Heart right ventricle (tissue), 16 donors: ENCODE results near the gene CNKSR2. TPM values are rescaled to one million over a fixed set of nuclear protein-coding genes. Genes with fewer than 3 reads are reported as not detected.

Experiments used
- ATAC-seq, 8 donors: fragments of 200-7000 bp; cut with Tn5 transposase; one replicate each; pipeline ENCODE4 v1.9.1; 2020; ENCODE audit warnings: mild to moderate bottlenecking in 8 of 8, moderate library complexity in 8 of 8, moderate number of reproducible peaks in 1 of 8
- DNase-seq, 2 donors: peaks; one replicate each; pipeline ENCODE4 v3.0.0-alpha.2; 2020
- H3K27ac ChIP-seq, 10 donors: fragments of 200-600 bp; sonication (generic) in 2 of 10; one replicate each; pipeline versions ENCODE4 v1.5.0 to v1.8.0; 2020 to 2022; ENCODE audit warnings: mild to moderate bottlenecking in 3 of 10
- H3K27me3 ChIP-seq, 7 donors: fragments of 200-600 bp; one replicate each; pipeline ENCODE4 v1.8.0; 2021 to 2022; ENCODE audit warnings: mild to moderate bottlenecking in 2 of 7
- H3K36me3 ChIP-seq, 9 donors: fragments of 200-600 bp; sonication (generic) in 1 of 9; one replicate each; pipeline versions ENCODE4 v1.5.0 to v1.8.0; 2020 to 2022; ENCODE audit warnings: mild to moderate bottlenecking in 2 of 9
- H3K4me1 ChIP-seq, 9 donors: fragments of 200-600 bp; sonication (generic) in 1 of 9; one replicate each; pipeline versions ENCODE4 v1.5.0 to v1.8.0; 2020 to 2022; ENCODE audit warnings: mild to moderate bottlenecking in 4 of 9
- H3K4me3 ChIP-seq, 10 donors: fragments of 200-600 bp; sonication (generic) in 2 of 10; one replicate each; pipeline versions ENCODE4 v1.5.0 to v1.8.0; 2020 to 2022; ENCODE audit warnings: mild to moderate bottlenecking in 7 of 10, moderate library complexity in 2 of 10
- H3K9me3 ChIP-seq, 11 donors: fragments of 200-600 bp in 10 of 11; sonication (generic) in 2 of 11; one replicate each; pipeline versions ENCODE4 v1.5.0 to v1.8.0; 2013 to 2022; ENCODE audit warnings: mild to moderate bottlenecking in 2 of 11, control low read depth in 1 of 11, moderate library complexity in 1 of 11
- WGBS, 2 donors: extraction: QIAGEN DNeasy Blood & Tissue Kit; methylation state at CpG; one replicate each; pipeline ENCODE4 v1.1.7; 2013; ENCODE audit warnings: inconsistent platforms in 1 of 2; 5-methylcytosine and 5-hydroxymethylcytosine counted together
- intact Hi-C, 10 donors: fragments of 100-400 bp; cut with DNase I; formaldehyde crosslinking; loops; one replicate each; pipeline versions ENCODE4 v1.11.1 to v1.14.2; 2022
- long read RNA-seq, 3 donors: library from polyadenylated mRNA; unstranded; transcript quantifications; one replicate each; pipeline ENCODE4 v2.0.0, GENCODE V29; 2020 to 2021
- polyA plus RNA-seq, 2 donors: library from polyadenylated mRNA; stranded (reverse); fragments of 200-250 nt; gene quantifications; one replicate each; pipeline ENCODE4 v1.2.3, GENCODE V29; 2013
- total RNA-seq, 10 donors: library from RNA; stranded (reverse); fragmentation: NEBNext Ultra II Directional in 3 of 10; extraction: Animal tissue kit (Norgen Biotek cat#: 25700) in 3 of 10; gene quantifications; one replicate each; pipeline versions ENCODE4 v1.2.1 to v1.2.4, GENCODE V29; 2021 to 2023
- TF ChIP-seq, protein P1 (sequence below), 9 donors: fragments of 200-600 bp; sonication (generic) in 2 of 9; IDR thresholded peaks; one replicate each; pipeline versions ENCODE4 v1.5.0 to v1.8.0; 2021 to 2022; ENCODE audit warnings: antibody characterized with exemption in 9 of 9, mild to moderate bottlenecking in 5 of 9, moderate library complexity in 1 of 9
- donor health status: Arrhythmogenic right ventricular cardiomyopathy.
- donor health status: ischemic (EF 13 %, LVEDD 7.1; RV severe dilation, severe dysfunction).
- donor health status: healthy with polysubstance abuse.
- donor health status: DM: no; HTN: yes; CAD: no.
- donor health status: DM: no; HTN: no; CAD: no.
- donor health status: ischemic (EF 25% LVEDD 6.9; RV normal size, moderate dysfunction).
- donor health status: ischemic (EF 25% LVEDD 5.7; RV mildly dilated, moderate dysfunction).
- donor health status: healthy.
- donor health status: DM: yes; HTN: yes; CAD: no.
- donor health status: Ischemic cardiomyopathy.
- donor health status: ischemic (EF 35%, LVEDD 5.7; RV mildly dilated, moderate dysfunction).
- donor health status: nonischemic (EF 11% LVEDD 7.7; RV severe dilation, severe dysfunction).
- donor health status: DM: yes; HTN: yes; CAD: no.
- donor health status: PGD.
- donor health status: ischemic (EF 29% LVEDD 5.4; RV normal size, mild dysfunction).
- donor health status: nonischemic (EF 23%, LVEDD 6.1; RV moderate dilation, normal function).

Gene CNKSR2
- total RNA-seq, result 1 to 10 TPM in 4 of 10 donors, under 1 TPM in 6; 0.25 to 1.6 (median 0.50) TPM
- under 1 TPM; 0.03 to 0.51 TPM for polyA plus RNA-seq
- long read RNA-seq, donor 1, partial matches to known transcripts, result 3 of 3 reads
- long read RNA-seq, donor 1, other reads (novel, unspliced or antisense), result 0 of 3 reads
- long read RNA-seq, donor 2, partial matches to known transcripts, result 5 of 5 reads
- long read RNA-seq, donor 2, other reads (novel, unspliced or antisense), result 0 of 5 reads
- long read RNA-seq, donor 3, partial matches to known transcripts, result 12 of 12 reads
- long read RNA-seq, donor 3, other reads (novel, unspliced or antisense), result 0 of 12 reads

DNA sequence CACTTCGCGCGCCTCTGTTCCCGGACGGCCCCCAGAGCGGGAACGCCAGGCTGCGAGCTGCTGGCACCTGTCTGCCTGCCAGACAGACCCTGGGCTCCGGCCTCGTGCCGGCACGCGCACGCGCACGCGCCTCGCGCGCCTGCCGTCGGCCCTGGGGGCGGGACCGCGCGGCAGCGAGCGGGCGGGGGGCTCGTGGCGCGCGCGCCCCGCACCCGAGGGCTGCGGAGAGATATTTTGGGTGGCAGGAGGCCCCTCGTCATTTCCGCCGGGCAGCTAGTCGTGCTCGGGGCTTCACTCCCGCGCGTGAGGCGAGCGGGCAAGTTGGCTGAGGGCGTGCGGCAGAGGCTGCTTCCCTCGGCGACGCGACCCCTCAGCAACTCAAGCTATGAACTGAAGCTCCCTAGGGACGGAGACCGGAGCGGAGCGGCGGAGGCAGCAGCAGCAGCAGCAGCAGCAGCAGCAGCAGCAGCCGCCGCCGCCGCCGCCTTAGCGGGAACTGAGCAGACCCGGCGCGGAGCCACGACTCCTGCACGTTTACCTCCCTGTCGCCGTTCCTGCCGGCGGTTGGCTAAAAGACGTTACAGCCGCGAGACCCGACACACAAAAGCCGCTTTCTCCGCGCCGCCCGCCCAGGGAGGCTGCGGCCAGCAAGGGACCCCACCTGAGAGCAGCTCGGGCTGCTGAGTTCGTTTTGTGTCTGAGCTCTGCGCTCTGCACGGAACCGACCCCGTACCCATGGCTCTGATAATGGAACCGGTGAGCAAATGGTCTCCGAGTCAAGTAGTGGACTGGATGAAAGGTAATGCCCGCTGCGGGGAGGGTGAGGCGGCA lies at the start of gene CNKSR2:
Gene CNKSR2 (plus strand): TSS at position 256 of the 831 bp plus-strand sequence. CDS start 480 bp downstream, at position 736.
- TF ChIP-seq, protein P1, sequence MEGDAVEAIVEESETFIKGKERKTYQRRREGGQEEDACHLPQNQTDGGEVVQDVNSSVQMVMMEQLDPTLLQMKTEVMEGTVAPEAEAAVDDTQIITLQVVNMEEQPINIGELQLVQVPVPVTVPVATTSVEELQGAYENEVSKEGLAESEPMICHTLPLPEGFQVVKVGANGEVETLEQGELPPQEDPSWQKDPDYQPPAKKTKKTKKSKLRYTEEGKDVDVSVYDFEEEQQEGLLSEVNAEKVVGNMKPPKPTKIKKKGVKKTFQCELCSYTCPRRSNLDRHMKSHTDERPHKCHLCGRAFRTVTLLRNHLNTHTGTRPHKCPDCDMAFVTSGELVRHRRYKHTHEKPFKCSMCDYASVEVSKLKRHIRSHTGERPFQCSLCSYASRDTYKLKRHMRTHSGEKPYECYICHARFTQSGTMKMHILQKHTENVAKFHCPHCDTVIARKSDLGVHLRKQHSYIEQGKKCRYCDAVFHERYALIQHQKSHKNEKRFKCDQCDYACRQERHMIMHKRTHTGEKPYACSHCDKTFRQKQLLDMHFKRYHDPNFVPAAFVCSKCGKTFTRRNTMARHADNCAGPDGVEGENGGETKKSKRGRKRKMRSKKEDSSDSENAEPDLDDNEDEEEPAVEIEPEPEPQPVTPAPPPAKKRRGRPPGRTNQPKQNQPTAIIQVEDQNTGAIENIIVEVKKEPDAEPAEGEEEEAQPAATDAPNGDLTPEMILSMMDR (IDR thresholded peaks at IDR 0.05), result no peak
- WGBS, 2 donors, result 0 to 1% methylated on average over 33 to 94 of the region's 94 CpGs
- ATAC-seq, result peak in 6 of 8 donors; percentile 21 to 74 (median 41)
- H3K4me3 ChIP-seq, result peak within 1 kb of the TSS in 9 of 10 donors; percentile 31 to 60 (median 54)
- H3K4me1 ChIP-seq, result peaks cover 0 to 11% (median 0%) of the 10 kb centered on the region in 9 donors
- H3K36me3 ChIP-seq, result no peaks in the 10 kb centered on the region
- peak within 1 kb of the TSS in 2 of 10 donors; percentile 7 to 26 for H3K27ac ChIP-seq
- H3K9me3 ChIP-seq, result no peaks in the 10 kb centered on the region
- intact Hi-C loops, result loop anchor here in 1 of 10 donors (10.0 kb wide), 1 partner anchor 840 kb away; no protein-coding TSS in a partner anchor
- DNase-seq, result peak in 1 of 2 donors; percentile 12
- H3K27me3 ChIP-seq, result peaks cover 0 to 56% (median 13%) of the 10 kb centered on the region in 7 donors

DNA sequence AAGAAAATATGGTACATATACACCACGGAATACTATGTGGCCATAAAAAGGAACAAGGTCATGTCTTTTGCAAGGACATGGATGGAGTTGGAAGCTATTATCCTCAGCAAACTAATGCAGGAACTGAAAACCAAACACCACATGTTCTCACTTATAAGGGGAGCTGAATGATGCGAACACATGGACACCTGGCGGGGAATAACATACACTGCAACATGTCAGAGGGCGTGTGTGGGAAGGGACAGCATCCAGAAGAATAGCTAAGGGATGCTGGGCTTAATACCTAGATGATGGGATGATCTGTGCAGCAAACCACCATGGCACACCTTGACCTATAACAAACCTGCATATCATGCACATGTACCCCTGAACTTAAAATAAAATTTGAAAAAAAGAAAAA lies 19.5 kb upstream of the CNKSR2 start:
- no peaks in the 10 kb centered on the region for H3K36me3 ChIP-seq
- ATAC-seq, result no peak
- no peak for DNase-seq
- TF ChIP-seq, protein P1 (IDR thresholded peaks at IDR 0.05), result no peak
- H3K27ac ChIP-seq, result no peak overlapping the region
- H3K4me3 ChIP-seq, result no peak overlapping the region
- WGBS, 2 donors, result 78 to 88% methylated on average over 4 of the region's 4 CpGs
- no peaks in the 10 kb centered on the region for H3K27me3 ChIP-seq
- no peaks in the 10 kb centered on the region for H3K4me1 ChIP-seq
- peaks cover 0 to 35% (median 6%) of the 10 kb centered on the region in 11 donors for H3K9me3 ChIP-seq
- intact Hi-C loops, result no loop called here

DNA sequence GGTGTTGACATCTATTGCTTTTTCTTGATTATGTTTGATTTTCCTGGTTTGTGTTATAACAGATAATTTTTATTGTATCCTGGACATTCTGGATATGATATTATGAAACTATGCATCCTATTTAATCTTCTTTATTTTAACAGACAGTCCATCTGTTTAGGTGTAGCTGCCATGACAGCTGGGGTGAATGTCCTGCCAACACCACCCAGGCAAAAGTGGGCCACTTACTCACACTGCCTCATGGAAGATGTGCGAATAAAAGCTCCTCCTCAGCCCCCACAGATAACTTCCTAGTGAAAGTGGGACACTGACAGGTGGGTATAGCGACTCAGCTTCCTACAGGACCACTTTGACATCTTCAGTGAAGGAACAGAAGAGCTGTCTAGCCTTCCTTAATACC lies 18.4 kb upstream of the CNKSR2 start:
- H3K27ac ChIP-seq, result no peak overlapping the region
- intact Hi-C loops, result no loop called here
- DNase-seq (no peak), ATAC-seq (no peak)
- H3K4me3 ChIP-seq, result no peak overlapping the region
- H3K36me3 ChIP-seq, result no peaks in the 10 kb centered on the region
- WGBS, 2 donors, result 57 to 75% methylated on average over 2 of the region's 2 CpGs
- H3K27me3 ChIP-seq, result no peaks in the 10 kb centered on the region
- no peaks in the 10 kb centered on the region for H3K4me1 ChIP-seq
- H3K9me3 ChIP-seq, result peaks cover 0 to 24% (median 3%) of the 10 kb centered on the region in 11 donors
- TF ChIP-seq, protein P1 (IDR thresholded peaks at IDR 0.05), result no peak

DNA sequence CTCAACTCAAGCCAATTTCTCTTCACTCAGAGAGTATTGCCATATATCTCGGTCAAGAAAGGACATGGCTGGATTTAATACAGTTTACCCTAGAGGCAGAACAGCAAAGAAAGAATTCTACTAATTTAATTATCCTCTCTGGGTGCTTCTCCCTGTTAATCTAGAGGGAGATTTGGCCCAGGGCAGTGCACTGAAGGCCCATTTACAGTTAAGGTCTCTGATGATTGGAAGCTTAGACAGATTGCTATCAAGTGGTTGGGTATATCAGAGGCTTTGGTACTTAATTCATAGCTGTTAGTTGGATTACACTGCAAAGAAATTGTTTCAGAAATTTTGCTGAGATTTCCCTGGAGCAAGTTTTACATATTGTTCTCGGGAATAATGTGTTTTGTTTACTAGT lies 4.6 kb upstream of the CNKSR2 start:
- H3K27me3 ChIP-seq, result peaks cover 0 to 21% (median 0%) of the 10 kb centered on the region in 7 donors
- TF ChIP-seq, protein P1 (IDR thresholded peaks at IDR 0.05), result no peak
- H3K27ac ChIP-seq, result no peak overlapping the region
- H3K4me1 ChIP-seq, result peaks cover 0 to 2% (median 0%) of the 10 kb centered on the region in 9 donors
- no peak overlapping the region for H3K4me3 ChIP-seq
- DNase-seq (no peak), ATAC-seq (no peak)
- 65 to 81% methylated on average over 2 of the region's 2 CpGs for WGBS, 2 donors
- intact Hi-C loops, result loop anchor here in 2 of 10 donors (2.0 to 10.0 kb wide), 2 partner anchors 19 to 835 kb away; no protein-coding TSS in a partner anchor
- H3K9me3 ChIP-seq, result peaks cover 0 to 7% (median 0%) of the 10 kb centered on the region in 11 donors
- H3K36me3 ChIP-seq, result no peaks in the 10 kb centered on the region
